MCF 10A (cell line): ENCODE results near the gene RPL23. TPM values are rescaled to one million over a fixed set of nuclear protein-coding genes. Genes with fewer than 3 reads are reported as not detected.

Source experiments
- BruUV-seq: library from RNA; stranded (reverse); fragments of 400-500 nt; replicated peaks from 2 replicates; lab custom pipeline; 2021; lab: Mats Ljungman, UMichigan
- CTCF ChIA-PET: fragments of 300-600 bp; sonication (Branson Sonifier 250); formaldehyde crosslinking; extraction: SDS; loops from one replicate; lab custom pipeline; 2021; ENCODE audit warnings: antibody characterized with exemption, inconsistent platforms; lab: Yijun Ruan, JAX
- POLR2A ChIA-PET: fragments of 300-600, 350-650 bp; sonication (Branson Sonifier 250); formaldehyde crosslinking; extraction: SDS; loops from one replicate; lab custom pipeline; 2020; ENCODE audit warnings: antibody characterized with exemption, inconsistent platforms; lab: Yijun Ruan, JAX
- DNase-seq: peaks from one replicate; pipeline ENCODE4 v3.0.0-alpha.2; 2018; ENCODE audit not compliant: unreplicated experiment
- H3K27ac Mint-ChIP-seq: one replicate; pipeline ENCODE4 v1.8.0; 2022; ENCODE audit warnings: mild to moderate bottlenecking, low read depth, mixed read lengths; ENCODE audit not compliant: unreplicated experiment
- H3K27me3 Mint-ChIP-seq: one replicate; pipeline ENCODE4 v1.8.0; 2022; ENCODE audit warnings: mixed read lengths; ENCODE audit not compliant: insufficient read depth, unreplicated experiment
- H3K36me3 Mint-ChIP-seq: one replicate; pipeline ENCODE4 v1.8.0; 2022; ENCODE audit warnings: mild to moderate bottlenecking, moderate library complexity, mixed read lengths; ENCODE audit not compliant: insufficient read depth, unreplicated experiment
- H3K4me1 Mint-ChIP-seq: one replicate; pipeline ENCODE4 v1.8.0; 2022; ENCODE audit warnings: mixed read lengths; ENCODE audit not compliant: insufficient read depth, unreplicated experiment
- H3K4me3 Mint-ChIP-seq: one replicate; pipeline ENCODE4 v1.8.0; 2022; ENCODE audit warnings: mild to moderate bottlenecking, moderate library complexity, mixed read lengths; ENCODE audit not compliant: unreplicated experiment
- H3K9me3 Mint-ChIP-seq: one replicate; pipeline ENCODE4 v1.8.0; 2022; ENCODE audit warnings: mixed read lengths; ENCODE audit not compliant: unreplicated experiment
- CTCF ChIP-seq: fragments of 200-600 bp; IDR thresholded peaks from one replicate; pipeline ENCODE4 v1.8.0; 2022; ENCODE audit warnings: antibody characterized with exemption, mild to moderate bottlenecking; ENCODE audit not compliant: unreplicated experiment
- intact Hi-C: fragments of 100-400 bp; cut with micrococcal nuclease; formaldehyde crosslinking; loops from 2 replicates; pipeline ENCODE4 v1.14.1; 2022
- total RNA-seq: library from RNA; stranded (reverse); gene quantifications from 2 replicates; pipeline ENCODE4 v1.2.3, GENCODE V29; 2022

RPL23 gene
- total RNA-seq, 1 experiment from 2014 or later: 1,891 TPM

DNA sequence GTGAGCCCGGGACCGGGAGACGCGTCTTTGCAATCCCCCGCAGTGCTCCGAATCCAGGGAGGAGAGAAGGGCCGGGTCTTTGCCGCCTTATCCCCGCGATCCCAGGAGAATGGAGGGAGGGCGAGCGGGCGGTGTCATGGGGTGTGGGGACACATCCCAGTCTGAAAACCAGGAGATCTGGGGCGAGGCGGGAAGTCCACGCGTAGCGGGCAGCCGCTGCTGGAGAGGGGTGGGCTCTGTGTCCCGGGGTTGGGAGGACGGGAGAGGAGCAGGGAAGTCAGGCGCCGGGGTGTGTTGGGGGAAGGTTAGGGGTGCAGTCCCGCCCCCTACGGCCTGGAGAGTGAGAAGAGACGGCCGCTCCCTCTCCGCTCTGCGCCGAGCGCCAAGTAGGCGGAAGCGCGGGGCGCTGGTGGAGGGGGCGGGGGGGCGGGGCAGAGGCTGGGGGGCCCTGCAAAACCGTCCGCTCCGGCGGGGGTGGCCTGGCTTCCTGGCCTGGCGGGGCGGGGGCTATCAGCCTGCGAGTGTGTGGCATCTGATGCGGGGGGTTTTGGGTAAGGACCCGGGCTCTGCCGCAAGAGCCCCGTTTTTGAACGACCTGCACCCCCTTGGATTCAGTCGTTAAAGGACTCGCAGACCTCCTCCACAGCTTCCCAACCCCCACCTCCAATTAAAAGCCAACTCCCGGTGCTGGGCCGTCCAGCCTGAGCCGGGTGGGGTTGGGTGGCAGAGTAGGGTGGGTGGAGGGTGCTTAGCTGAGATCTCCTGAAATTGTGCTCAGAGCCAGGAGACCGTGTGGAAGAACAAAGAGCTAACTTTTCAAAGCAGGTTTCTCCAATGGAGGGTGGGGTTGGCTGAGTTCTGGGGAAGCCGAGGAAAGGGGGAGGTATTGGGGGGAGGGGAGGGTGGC, 17.0 kb upstream of the RPL23 start:
- no peaks in the 10 kb centered on the region for H3K27me3 Mint-ChIP-seq
- peaks cover 47% of the 10 kb centered on the region for H3K4me1 Mint-ChIP-seq
- H3K36me3 Mint-ChIP-seq: peaks cover 31% of the 10 kb centered on the region
- no peaks in the 10 kb centered on the region for H3K9me3 Mint-ChIP-seq
- H3K27ac Mint-ChIP-seq: peak overlapping the region; percentile 80
- ChIA-PET POLR2A (interaction anchor here (0.7 to 13.1 kb wide), 31 partner anchors 7 to 902 kb away, joined by 3 to 246 read pairs (median 4); partner anchors contain the start of genes CWC25, MLLT6, PIP4K2B and PSMB3), CTCF (interaction anchor here (0.6 to 1.9 kb wide), 8 partner anchors 10 to 283 kb away, joined by 3 to 10 read pairs (median 5); partner anchors contain the start of gene RPL23)
- intact Hi-C loops: loop anchor here (1.0 to 2.0 kb wide), 3 partner anchors 30 to 282 kb away; no protein-coding TSS in a partner anchor
- no peak for TF ChIP-seq CTCF
- H3K4me3 Mint-ChIP-seq: peak overlapping the region; percentile 89
- DNase-seq: peak; percentile 61
- BruUV-seq: TSS peak; percentile 45

GRCh38 chr17:38869526-38870258, 16.2 kb upstream of the RPL23 start, which contains the start of gene LASP1:
Gene LASP1, plus strand, starts transcription at chr17:38870058. Its CDS starts 132 bp downstream, at chr17:38870190.
- no peak for TF ChIP-seq CTCF
- no peaks in the 10 kb centered on the region for H3K9me3 Mint-ChIP-seq
- H3K4me3 Mint-ChIP-seq: peak within 1 kb of the TSS; percentile 89
- H3K36me3 Mint-ChIP-seq: peaks cover 31% of the 10 kb centered on the region
- ChIA-PET POLR2A (interaction anchor here (0.7 to 13.1 kb wide), 24 partner anchors 8 to 902 kb away, joined by 3 to 246 read pairs (median 4); partner anchors contain the start of genes CWC25, MLLT6, PIP4K2B and PSMB3), CTCF (no interaction called here)
- BruUV-seq: no TSS peak
- H3K27ac Mint-ChIP-seq: peak within 1 kb of the TSS; percentile 80
- intact Hi-C loops: loop anchor here (1.0 to 2.0 kb wide), 3 partner anchors 16 to 111 kb away; partner anchors contain the start of gene RPL23
- no peaks in the 10 kb centered on the region for H3K27me3 Mint-ChIP-seq
- peak; percentile 84 for DNase-seq
- peaks cover 42% of the 10 kb centered on the region for H3K4me1 Mint-ChIP-seq

GRCh38 chr17:38868817-38869525, 15.4 kb upstream of the RPL23 start:
- Mint-ChIP-seq H3K27ac (peak overlapping the region; percentile 80), H3K4me3 (peak overlapping the region; percentile 89), H3K27me3 (no peaks in the 10 kb centered on the region), H3K9me3 (no peaks in the 10 kb centered on the region), H3K36me3 (peaks cover 31% of the 10 kb centered on the region), H3K4me1 (peaks cover 38% of the 10 kb centered on the region)
- TF ChIP-seq CTCF: no peak
- peak; percentile 87 for DNase-seq
- CTCF ChIA-PET: interaction anchor here (0.7 to 0.8 kb wide), 2 partner anchors 54 to 115 kb away, joined by 3 to 6 read pairs; no protein-coding TSS in a partner anchor
- POLR2A ChIA-PET: interaction anchor here (0.7 to 13.1 kb wide), 12 partner anchors 9 to 285 kb away, joined by 3 to 246 read pairs (median 4); partner anchors contain the start of genes CWC25, MLLT6, PIP4K2B and PSMB3
- BruUV-seq: no TSS peak
- intact Hi-C loops: loop anchor here (1.0 kb wide), 1 partner anchor 16 kb away; the partner anchor contains the start of gene RPL23
